AG09309 (cell line): Measurements from ENCODE around the gene TAF10.

ENCODE experiments used
- DNase-seq: peaks from one replicate; pipeline ENCODE4 v3.0.0-alpha.2; 2010; ENCODE audit warnings: low read depth
- H3K4me3 ChIP-seq: 2 replicates; pipeline ENCODE4 v1.5.1; 2011; ENCODE audit warnings: mild to moderate bottlenecking, low read depth, low read length, moderate library complexity; ENCODE audit not compliant: control insufficient read depth
- TF ChIP-seq, protein P1 (sequence below): IDR thresholded peaks from 2 replicates; pipeline ENCODE4 v1.5.1; 2011; ENCODE audit warnings: mild to moderate bottlenecking, low read depth, low read length, inconsistent platforms; ENCODE audit not compliant: insufficient read depth, control insufficient read depth; ENCODE audit errors: missing control alignments

Gene TAF10

DNA sequence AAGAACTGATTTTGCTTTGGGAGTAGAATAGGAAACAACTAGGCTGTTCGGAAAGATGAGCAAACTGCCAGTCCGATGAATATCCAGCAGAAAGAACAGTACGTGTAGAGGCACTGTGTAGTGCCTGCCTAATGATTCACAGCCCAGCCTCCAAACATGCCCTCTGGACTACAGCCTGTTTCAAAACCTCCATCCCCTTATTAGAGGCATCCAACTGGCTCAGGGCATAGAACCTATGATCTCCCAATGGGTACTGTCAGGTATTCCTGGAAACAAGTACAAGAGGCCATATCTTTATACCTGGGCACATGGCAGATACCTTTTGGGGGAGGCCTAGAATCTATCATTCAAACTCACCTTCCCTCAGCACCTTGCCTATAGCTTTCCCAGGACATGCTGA is 13.5 kb downstream of the TAF10 start:
- DNase-seq = no peak
- TF ChIP-seq, protein P1, sequence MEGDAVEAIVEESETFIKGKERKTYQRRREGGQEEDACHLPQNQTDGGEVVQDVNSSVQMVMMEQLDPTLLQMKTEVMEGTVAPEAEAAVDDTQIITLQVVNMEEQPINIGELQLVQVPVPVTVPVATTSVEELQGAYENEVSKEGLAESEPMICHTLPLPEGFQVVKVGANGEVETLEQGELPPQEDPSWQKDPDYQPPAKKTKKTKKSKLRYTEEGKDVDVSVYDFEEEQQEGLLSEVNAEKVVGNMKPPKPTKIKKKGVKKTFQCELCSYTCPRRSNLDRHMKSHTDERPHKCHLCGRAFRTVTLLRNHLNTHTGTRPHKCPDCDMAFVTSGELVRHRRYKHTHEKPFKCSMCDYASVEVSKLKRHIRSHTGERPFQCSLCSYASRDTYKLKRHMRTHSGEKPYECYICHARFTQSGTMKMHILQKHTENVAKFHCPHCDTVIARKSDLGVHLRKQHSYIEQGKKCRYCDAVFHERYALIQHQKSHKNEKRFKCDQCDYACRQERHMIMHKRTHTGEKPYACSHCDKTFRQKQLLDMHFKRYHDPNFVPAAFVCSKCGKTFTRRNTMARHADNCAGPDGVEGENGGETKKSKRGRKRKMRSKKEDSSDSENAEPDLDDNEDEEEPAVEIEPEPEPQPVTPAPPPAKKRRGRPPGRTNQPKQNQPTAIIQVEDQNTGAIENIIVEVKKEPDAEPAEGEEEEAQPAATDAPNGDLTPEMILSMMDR = no peak
- no peak overlapping the region for H3K4me3 ChIP-seq

DNA sequence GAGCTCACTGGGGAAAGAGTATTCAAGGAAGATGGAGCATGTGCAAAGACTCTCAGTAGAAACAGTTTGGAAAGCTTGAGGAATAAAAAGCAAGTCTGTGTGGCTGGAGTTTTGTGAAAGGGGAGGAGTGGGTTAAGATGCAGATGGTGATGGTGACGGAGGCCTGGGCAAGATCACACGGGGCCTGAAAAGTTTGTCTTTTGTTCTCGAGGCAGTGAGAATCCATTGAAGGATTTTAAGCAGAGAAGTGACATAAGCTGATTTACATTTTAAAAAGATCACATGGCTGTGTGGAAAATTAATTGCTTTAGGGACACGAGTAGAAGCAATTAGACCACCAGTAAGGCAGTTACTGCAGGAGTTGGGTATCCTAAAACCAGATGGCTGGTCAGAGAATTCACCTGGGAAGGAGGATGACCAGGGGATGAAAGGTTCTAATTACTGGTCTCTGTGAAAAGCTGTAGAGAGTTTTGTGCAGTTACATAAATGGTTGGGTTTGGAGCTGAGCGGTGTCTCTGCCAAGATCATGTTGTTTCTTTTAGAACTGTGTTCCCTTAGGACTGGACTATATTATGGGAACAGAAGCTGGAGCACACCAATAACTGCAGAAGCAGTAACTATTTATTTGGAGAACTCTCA is 15.7 kb downstream of the TAF10 start:
- TF ChIP-seq, protein P1 = no peak
- H3K4me3 ChIP-seq = no peak overlapping the region
- no peak for DNase-seq

DNA sequence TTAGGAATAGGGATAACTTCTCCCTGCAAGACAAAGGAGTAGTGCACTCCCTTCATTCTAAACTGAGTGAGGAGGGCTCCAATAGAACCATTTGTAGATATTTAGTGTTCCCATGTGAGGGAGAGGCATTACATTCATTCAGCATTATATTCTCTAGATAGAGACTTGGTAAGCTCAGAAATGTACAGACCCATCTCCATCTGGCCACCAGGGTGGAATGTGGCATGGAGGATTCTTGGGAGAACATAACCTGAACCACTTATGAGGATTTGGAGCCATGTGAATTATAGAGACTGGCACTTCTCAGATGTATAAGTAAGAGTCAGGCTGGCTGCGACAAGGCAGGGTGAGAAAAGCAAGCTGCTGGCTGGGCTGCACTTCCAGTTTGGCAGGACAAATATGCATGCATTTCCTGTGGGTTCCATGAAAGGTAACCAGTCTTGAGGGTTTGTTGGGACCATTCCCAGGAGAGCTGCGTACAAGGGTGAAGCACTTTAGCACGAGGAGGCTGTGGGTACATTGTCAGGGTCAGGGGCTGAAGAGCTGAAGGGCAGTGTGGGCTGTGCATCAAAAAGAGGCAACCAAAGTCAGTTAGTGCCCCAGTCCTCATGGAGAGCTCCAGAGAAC is 17.8 kb downstream of the TAF10 start:
- H3K4me3 ChIP-seq = no peak overlapping the region
- TF ChIP-seq, protein P1 = no peak

DNA sequence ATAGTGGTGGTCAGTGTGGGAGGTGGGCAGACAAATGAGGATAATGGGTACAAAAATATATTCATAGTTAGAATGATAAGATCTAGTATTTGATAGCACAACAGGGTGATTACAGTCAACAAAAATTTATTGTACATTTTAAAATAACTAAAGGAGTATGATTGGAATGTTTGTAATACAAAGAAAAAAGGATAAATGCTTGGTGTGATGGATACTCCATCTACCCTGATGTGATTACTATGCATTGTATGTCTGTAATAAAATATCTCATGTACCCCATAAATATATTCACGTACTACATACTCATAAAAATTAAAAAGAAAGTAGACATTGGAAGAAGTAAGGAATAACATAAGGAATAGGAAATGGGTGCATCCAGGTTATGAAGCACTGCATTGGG is 24.0 kb downstream of the TAF10 start:
- TF ChIP-seq, protein P1 = no peak
- DNase-seq = no peak
- H3K4me3 ChIP-seq = no peak overlapping the region

More for the DNA sequence above, 17.8 kb downstream of the TAF10 start:
- DNase-seq = no peak

DNA sequence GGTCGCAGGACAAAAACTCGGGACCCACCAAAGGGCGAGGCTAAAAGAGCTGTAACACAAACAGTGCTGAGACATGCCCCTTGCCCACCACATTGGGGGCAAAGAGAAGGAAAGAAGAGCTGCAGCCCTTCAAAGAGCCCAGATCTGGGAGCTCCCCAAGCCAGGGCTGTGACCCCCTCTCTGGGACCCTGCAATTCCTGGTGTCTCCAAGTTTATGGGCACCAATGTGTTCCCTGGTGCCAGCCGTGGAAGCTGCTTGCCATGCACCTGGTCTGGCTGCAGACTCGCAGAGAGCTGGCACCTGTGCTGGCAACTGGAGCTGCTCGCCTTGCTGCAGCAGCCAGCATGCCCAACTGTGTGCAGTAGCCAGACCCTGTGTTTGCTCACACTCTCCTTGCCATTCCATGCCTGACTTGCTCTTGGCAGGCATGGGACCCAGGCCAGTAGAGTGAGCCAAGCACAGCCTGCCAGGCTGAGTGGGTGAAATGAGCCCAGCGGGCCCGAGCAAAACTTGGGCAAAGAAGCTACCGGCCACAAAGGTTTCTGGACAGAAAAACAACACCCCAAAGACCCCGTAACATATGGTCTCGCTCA is 24.6 kb downstream of the TAF10 start:
- TF ChIP-seq, protein P1 = no peak
- DNase-seq = no peak
- H3K4me3 ChIP-seq = no peak overlapping the region

DNA sequence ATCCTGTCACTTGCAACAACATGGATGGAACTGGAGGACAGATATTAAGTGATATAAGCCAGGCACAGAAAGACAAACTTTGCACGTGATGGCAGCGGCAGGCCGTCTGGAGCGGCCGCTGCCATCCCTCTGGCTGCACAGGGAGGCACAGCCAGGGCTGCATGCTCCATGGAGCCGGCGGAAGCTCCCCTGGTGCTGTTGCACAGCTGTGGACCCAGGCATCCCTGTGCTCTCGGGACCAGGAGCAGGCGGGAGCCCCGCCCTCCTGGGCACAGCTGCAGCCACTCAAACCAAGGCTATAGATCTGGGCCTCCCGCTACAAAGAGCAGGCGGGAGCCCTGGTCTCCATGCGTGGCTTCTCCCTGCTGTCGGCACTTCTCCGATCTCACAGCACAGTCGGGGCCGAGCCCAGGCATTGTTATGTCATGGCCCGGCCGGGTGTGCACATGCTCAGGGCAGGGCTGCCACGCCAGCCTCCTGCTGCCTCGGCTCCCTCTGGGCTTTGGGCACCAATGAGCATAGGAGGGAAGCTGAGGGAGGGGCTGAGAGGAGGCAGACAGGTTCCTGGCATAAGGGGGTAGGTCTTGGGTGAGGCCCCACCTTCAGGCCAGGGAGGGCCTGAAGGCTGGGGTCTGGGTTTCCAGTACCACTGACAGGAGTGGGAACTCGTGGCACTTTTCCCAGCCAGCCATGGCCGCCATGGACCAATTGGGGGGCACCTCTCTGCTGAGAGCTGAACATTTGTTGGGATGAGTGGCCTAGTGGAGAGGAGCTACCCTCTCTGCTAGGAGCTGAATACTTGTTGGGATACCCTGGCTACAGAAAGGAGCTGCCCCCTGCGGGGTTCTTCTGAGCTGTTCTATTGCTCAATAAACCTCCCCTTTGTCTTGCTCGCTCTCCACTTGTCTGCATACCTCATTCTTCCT is 25.3 kb downstream of the TAF10 start:
- DNase-seq = no peak
- TF ChIP-seq, protein P1 = no peak
- no peak overlapping the region for H3K4me3 ChIP-seq
